GM21381 (cell line): ENCODE measurements around the gene POT1.

Experiments used
- ATAC-seq: cut with Tn5 transposase; IDR thresholded peaks from one replicate; pipeline ENCODE4 v1.9.1; 2021; ENCODE audit warnings: mild to moderate bottlenecking, moderate library complexity; ENCODE audit not compliant: unreplicated experiment

Gene POT1

GRCh38 chr7:124912972-124913371 is 16.7 kb downstream of the POT1 start:
- no peak for ATAC-seq

- ATAC-seq = no peak
Measured at GRCh38 chr7:124909808-124910207, 19.8 kb downstream of the POT1 start.

GRCh38 chr7:124908259-124908658 is 21.4 kb downstream of the POT1 start:
- ATAC-seq = no peak

- no peak for ATAC-seq
Measured at GRCh38 chr7:124907490-124907889, 22.1 kb downstream of the POT1 start.

GRCh38 chr7:124898531-124898930 is 31.1 kb downstream of the POT1 start:
- no peak for ATAC-seq

- ATAC-seq = no peak
Measured at GRCh38 chr7:124896001-124896400, 33.6 kb downstream of the POT1 start.

- ATAC-seq = peak; percentile 78
Measured at GRCh38 chr7:124893140-124893827, 36.3 kb downstream of the POT1 start.

- ATAC-seq = no peak
Measured at GRCh38 chr7:124887247-124887646, 42.4 kb downstream of the POT1 start.

GRCh38 chr7:124881981-124882380 is 47.6 kb downstream of the POT1 start:
- no peak for ATAC-seq

- no peak for ATAC-seq
Measured at GRCh38 chr7:124879771-124880170, 49.9 kb downstream of the POT1 start.

- ATAC-seq = no peak
Measured at GRCh38 chr7:124879103-124879502, 50.5 kb downstream of the POT1 start.

- no peak for ATAC-seq
Measured at GRCh38 chr7:124874644-124875163, 54.9 kb downstream of the POT1 start.

GRCh38 chr7:124857672-124858235 is 71.9 kb downstream of the POT1 start:
- ATAC-seq = no peak

GRCh38 chr7:124856299-124856888 is 73.2 kb downstream of the POT1 start:
- no peak for ATAC-seq

- ATAC-seq = no peak
Measured at GRCh38 chr7:124843336-124843735, 86.3 kb downstream of the POT1 start.

- no peak for ATAC-seq
Measured at GRCh38 chr7:124840435-124840834, 89.2 kb downstream of the POT1 start.

- no peak for ATAC-seq
Measured at GRCh38 chr7:124839687-124840086, 89.9 kb downstream of the POT1 start.

- ATAC-seq = no peak
Measured at GRCh38 chr7:124836173-124836572, 93.5 kb downstream of the POT1 start.

- no peak for ATAC-seq
Measured at GRCh38 chr7:124818807-124819206, 110.8 kb downstream of the POT1 start.

GRCh38 chr7:124813994-124814798 is 115.4 kb downstream of the POT1 start:
- no peak for ATAC-seq

GRCh38 chr7:124812764-124813163 is 116.9 kb downstream of the POT1 start:
- no peak for ATAC-seq
